Activated CD4-positive, alpha-beta memory T cell treated with anti-CD3 and anti-CD28 coated beads, Interleukin-2, amount 10 ng/mL, durations not matched to agents 7 days and 5 days (primary cell): ENCODE data around the gene AKNA. TPM values are rescaled to one million over a fixed set of nuclear protein-coding genes. Genes with fewer than 3 reads are reported as not detected.

Experiments
- CTCF ChIA-PET: fragments of 350-600 bp; sonication (Branson Sonifier 250); formaldehyde crosslinking; loops from one replicate; lab custom pipeline; 2021; ENCODE audit warnings: antibody characterized with exemption, inconsistent platforms; lab: Charles Lee
- POLR2A ChIA-PET: fragments of 350-600 bp; sonication (Branson Sonifier 250); formaldehyde crosslinking; loops from one replicate; lab custom pipeline; 2021; ENCODE audit warnings: antibody characterized with exemption; lab: Charles Lee
- DNase-seq: peaks from one replicate; pipeline ENCODE4 v3.0.0-alpha.2; 2020
- H3K27ac Mint-ChIP-seq: one replicate; pipeline ENCODE4 v1.8.0; 2021; ENCODE audit warnings: mild to moderate bottlenecking, mixed read lengths
- H3K27me3 Mint-ChIP-seq: one replicate; pipeline ENCODE4 v1.8.0; 2021; ENCODE audit warnings: mixed read lengths
- H3K36me3 Mint-ChIP-seq: one replicate; pipeline ENCODE4 v1.8.0; 2021; ENCODE audit warnings: low read depth, mixed read lengths
- H3K4me1 Mint-ChIP-seq: one replicate; pipeline ENCODE4 v1.8.0; 2021; ENCODE audit warnings: mixed read lengths
- H3K4me3 Mint-ChIP-seq: one replicate; pipeline ENCODE4 v1.8.0; 2021; ENCODE audit warnings: mild to moderate bottlenecking, mixed read lengths
- H3K9me3 Mint-ChIP-seq: one replicate; pipeline ENCODE4 v1.8.0; 2021; ENCODE audit warnings: mixed read lengths
- total RNA-seq, 2 experiments: library from RNA; stranded (reverse); gene quantifications; one replicate each; pipeline ENCODE4 v1.2.3, GENCODE V29; 2021

The AKNA gene
- total RNA-seq, 2 experiments from 2014 or later, result 350 to 355 TPM

DNA sequence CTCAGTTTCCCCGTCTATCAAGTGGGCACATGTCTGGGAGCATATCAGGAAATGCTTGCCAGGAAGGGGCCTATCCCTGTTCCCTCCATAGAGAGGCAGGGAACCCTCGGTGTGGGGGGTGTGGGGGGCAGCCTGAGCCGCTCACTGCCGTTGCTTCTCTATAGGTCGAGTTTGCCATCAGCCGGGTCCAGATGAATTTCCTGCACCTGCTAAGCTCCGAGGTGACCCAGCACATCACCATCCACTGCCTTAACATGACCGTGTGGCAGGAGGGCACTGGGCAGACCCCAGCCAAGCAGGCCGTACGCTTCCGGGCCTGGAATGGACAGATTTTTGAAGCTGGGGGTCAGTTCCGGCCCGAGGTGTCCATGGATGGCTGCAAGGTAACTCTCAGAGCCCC is 78.7 kb downstream of the AKNA start:
- no peaks in the 10 kb centered on the region for H3K9me3 Mint-ChIP-seq
- H3K27me3 Mint-ChIP-seq, result no peaks in the 10 kb centered on the region
- no peak overlapping the region for H3K27ac Mint-ChIP-seq
- DNase-seq, result peak; percentile 12
- ChIA-PET POLR2A (no interaction called here), CTCF (no interaction called here)
- H3K4me1 Mint-ChIP-seq, result no peaks in the 10 kb centered on the region
- H3K36me3 Mint-ChIP-seq, result no peaks in the 10 kb centered on the region
- H3K4me3 Mint-ChIP-seq, result no peak overlapping the region

DNA sequence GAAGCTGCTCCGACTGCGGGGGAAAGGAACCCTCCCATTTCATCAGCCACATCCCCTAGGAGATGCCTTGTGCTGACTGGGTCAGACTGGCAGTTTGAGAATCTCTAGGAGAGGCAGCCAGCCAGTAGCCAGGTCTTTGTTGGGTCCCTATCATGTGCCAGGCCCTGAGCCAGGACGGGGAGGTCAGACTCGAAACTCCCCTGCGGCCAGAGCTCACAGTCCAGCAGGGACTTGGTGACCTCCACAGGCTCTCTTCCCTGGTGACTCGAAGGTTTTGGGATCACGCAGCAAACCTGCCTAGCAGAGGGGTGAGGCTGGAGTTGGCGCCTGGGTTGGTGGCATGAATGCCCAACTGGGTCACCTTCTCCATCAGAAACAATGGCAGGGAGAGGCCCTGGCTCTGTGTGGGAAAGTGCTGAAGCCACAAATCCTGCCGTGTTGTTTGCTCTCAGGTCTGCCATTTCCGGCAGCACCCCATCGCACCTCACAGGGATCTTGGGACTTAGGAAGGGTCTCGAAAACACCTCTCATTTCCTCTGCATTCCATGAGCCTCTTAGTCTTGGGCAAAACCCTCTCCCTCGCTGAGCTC is 79.3 kb downstream of the AKNA start:
- no peaks in the 10 kb centered on the region for H3K36me3 Mint-ChIP-seq
- H3K4me1 Mint-ChIP-seq, result no peaks in the 10 kb centered on the region
- no peaks in the 10 kb centered on the region for H3K27me3 Mint-ChIP-seq
- no peaks in the 10 kb centered on the region for H3K9me3 Mint-ChIP-seq
- H3K4me3 Mint-ChIP-seq, result no peak overlapping the region
- H3K27ac Mint-ChIP-seq, result no peak overlapping the region
- ChIA-PET CTCF (no interaction called here), POLR2A (no interaction called here)
- DNase-seq, result peak; percentile 11

DNA sequence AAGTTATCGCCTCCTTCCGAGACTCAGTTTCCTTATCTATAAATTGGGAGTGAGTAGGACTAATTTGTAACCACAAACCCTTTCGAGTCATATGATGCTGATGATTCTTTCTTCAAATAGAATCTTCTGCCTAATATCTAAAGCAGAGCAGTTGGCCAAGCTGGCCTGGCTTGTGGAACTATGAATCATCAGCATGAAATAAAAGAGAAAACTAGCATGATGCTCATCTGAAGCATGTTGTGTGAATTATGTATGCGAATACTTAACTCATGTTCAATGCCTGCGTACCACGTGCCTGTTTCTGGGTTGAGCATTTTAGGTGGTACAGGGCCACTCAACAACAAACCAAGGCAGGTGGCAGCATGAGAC is 79.9 kb downstream of the AKNA start:
- no peak for DNase-seq
- H3K4me3 Mint-ChIP-seq, result no peak overlapping the region
- CTCF ChIA-PET, result no interaction called here
- no peak overlapping the region for H3K27ac Mint-ChIP-seq
- no peaks in the 10 kb centered on the region for H3K9me3 Mint-ChIP-seq
- H3K4me1 Mint-ChIP-seq, result no peaks in the 10 kb centered on the region
- no peaks in the 10 kb centered on the region for H3K36me3 Mint-ChIP-seq
- POLR2A ChIA-PET, result no interaction called here
- no peaks in the 10 kb centered on the region for H3K27me3 Mint-ChIP-seq

DNA sequence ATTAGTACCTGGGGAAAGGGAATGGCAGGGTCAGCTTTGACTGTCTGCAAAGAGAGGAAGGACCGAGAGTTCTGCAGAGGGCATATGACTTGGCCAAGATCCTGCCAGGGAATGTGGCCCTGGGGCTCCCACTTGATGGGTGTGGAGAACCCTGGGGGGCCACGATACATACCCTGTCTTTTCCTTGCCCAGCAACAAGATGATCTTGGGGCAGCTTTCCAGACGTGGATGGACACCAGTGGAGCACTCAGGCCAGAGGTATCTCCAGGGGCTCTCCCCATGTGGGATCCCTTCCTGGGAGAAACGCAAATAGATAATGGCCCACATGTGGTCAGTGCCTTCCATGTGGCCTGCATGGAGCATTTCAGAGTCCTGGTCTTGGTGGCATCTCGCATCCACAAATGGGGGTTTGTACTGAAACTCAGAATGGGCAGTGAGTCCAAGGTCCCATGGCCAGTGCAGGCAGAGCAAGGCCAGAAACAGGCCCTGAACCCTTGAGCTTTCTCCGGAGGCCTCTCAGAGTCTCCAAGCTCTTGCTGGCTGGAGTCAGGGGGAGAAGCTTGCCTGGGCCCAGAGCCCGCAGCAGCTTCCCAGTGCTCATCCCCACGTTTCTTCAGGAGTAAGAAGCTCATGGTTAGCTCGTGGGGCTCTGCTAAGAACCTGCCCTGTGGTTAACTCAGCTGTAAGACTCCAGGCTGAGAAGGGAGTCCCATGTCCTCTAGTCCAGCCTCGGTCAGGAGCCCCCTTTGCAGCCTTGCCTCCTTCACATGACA is 83.2 kb downstream of the AKNA start:
- ChIA-PET POLR2A (no interaction called here), CTCF (interaction anchor here (1.4 kb wide), 1 partner anchor 16 kb away, joined by 3 read pairs; no protein-coding TSS in a partner anchor)
- Mint-ChIP-seq H3K27me3 (no peaks in the 10 kb centered on the region), H3K9me3 (no peaks in the 10 kb centered on the region), H3K36me3 (no peaks in the 10 kb centered on the region), H3K4me1 (no peaks in the 10 kb centered on the region), H3K27ac (no peak overlapping the region), H3K4me3 (no peak overlapping the region)
- DNase-seq, result peak; percentile 14

DNA sequence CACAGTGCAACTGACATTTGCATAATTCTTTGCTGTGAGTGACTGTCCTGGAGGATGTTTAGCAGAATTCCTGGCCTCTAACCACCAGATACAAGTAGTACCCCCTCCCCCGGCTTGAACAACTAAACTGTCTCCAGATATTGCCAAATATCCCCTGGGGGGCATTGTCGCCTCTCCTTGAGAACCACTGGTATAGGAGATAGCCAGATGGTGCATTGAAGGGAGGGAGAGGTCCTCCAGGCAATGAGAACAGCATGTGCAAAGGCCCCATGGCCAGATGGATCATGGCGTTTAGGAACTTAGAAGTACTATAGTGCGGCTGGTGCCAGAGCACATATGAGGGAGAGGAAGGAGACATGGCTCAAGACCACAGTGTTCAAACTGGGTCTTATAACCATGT is 83.8 kb downstream of the AKNA start:
- H3K36me3 Mint-ChIP-seq, result no peaks in the 10 kb centered on the region
- no peak overlapping the region for H3K4me3 Mint-ChIP-seq
- POLR2A ChIA-PET, result no interaction called here
- no peaks in the 10 kb centered on the region for H3K27me3 Mint-ChIP-seq
- H3K27ac Mint-ChIP-seq, result no peak overlapping the region
- no peaks in the 10 kb centered on the region for H3K9me3 Mint-ChIP-seq
- peak; percentile 7 for DNase-seq
- CTCF ChIA-PET, result interaction anchor here (1.2 to 1.4 kb wide), 2 partner anchors 13 to 16 kb away, joined by 3 to 5 read pairs; no protein-coding TSS in a partner anchor
- H3K4me1 Mint-ChIP-seq, result no peaks in the 10 kb centered on the region

DNA sequence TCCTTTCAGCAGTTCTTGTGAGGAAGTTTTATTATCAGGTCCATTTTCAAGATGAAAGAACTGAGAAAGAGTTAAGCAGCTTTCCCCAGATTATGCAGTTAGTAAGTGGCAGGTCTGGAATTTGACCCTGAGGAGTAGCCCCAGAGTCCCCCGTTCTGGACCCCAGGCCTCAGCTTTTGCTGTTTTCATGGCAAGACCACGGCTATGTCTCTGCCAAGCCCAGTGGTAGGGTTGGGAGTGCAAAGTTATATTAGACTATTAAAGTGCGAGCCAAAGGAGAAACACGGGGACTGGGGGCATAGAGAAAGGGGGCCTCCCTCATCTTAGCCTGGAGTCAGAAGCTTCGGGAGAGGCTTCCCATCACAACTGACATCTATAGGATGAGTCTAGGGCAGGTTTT is 84.2 kb downstream of the AKNA start:
- H3K27ac Mint-ChIP-seq, result no peak overlapping the region
- POLR2A ChIA-PET, result no interaction called here
- H3K27me3 Mint-ChIP-seq, result no peaks in the 10 kb centered on the region
- H3K9me3 Mint-ChIP-seq, result no peaks in the 10 kb centered on the region
- DNase-seq, result peak; percentile 7
- H3K4me3 Mint-ChIP-seq, result no peak overlapping the region
- H3K4me1 Mint-ChIP-seq, result no peaks in the 10 kb centered on the region
- no peaks in the 10 kb centered on the region for H3K36me3 Mint-ChIP-seq
- CTCF ChIA-PET, result interaction anchor here (1.2 kb wide), 1 partner anchor 13 kb away, joined by 5 read pairs; no protein-coding TSS in a partner anchor

DNA sequence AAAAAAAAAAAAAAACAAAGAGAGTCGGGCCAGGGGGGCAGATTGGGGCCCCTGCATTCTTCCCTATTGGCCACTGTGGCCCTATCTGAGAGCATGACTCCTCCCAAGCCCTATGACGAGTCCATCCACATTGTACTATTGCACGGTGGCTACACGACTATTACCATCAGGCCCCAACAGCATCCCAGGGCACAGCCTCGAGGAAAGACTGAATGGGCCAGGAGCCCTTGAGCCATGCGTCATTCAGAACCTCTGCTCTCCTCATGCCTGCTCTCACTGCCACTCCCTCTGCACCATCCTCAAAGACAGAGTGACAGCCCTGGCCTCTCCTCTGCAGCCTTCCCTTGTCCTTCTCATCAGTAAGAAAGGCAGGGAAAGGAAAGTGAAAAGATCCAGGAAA is 85.1 kb downstream of the AKNA start:
- CTCF ChIA-PET, result no interaction called here
- H3K4me1 Mint-ChIP-seq, result no peaks in the 10 kb centered on the region
- H3K27ac Mint-ChIP-seq, result no peak overlapping the region
- POLR2A ChIA-PET, result no interaction called here
- H3K27me3 Mint-ChIP-seq, result no peaks in the 10 kb centered on the region
- no peaks in the 10 kb centered on the region for H3K9me3 Mint-ChIP-seq
- no peak overlapping the region for H3K4me3 Mint-ChIP-seq
- DNase-seq, result peak; percentile 8
- H3K36me3 Mint-ChIP-seq, result no peaks in the 10 kb centered on the region

DNA sequence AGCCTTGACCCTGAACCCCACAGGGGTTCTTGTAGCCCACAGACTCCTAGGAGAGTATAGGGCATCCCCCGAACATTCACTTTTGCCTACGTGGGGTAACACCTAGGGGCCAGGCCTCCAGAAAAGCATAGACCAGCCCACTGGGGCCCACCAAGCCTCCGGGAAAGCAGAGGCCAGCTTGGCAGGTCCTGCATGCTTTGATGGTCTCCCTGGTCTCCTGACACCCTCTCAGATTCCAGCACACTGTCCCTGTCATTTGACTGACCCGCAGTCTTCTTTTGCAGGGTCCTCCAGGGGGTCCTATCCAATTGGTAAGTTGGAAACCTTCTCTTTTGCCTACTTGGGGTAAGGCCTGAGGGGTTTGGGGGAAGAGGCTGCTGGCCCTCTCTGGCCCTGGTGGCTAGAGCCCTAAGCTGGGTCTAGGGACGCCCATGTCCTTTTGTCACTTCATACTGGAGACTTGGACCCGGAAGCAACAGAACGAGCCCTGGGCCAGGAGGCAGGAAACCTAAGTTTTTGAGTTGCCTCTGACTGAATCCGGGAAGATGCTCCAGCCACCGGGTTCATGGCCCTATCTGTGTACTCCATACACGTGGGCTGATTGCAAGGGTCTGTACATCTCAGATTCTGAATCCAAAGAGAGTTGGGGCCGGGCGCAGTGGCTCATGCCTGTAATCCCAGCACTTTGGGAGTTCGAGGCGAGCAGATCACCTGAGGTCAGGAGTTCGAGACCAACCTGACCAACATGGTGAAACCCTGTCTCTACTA is 85.8 kb downstream of the AKNA start:
- no peak overlapping the region for H3K4me3 Mint-ChIP-seq
- H3K27me3 Mint-ChIP-seq, result no peaks in the 10 kb centered on the region
- H3K4me1 Mint-ChIP-seq, result no peaks in the 10 kb centered on the region
- no peak overlapping the region for H3K27ac Mint-ChIP-seq
- ChIA-PET POLR2A (no interaction called here), CTCF (no interaction called here)
- DNase-seq, result peak; percentile 10
- H3K36me3 Mint-ChIP-seq, result no peaks in the 10 kb centered on the region
- no peaks in the 10 kb centered on the region for H3K9me3 Mint-ChIP-seq

DNA sequence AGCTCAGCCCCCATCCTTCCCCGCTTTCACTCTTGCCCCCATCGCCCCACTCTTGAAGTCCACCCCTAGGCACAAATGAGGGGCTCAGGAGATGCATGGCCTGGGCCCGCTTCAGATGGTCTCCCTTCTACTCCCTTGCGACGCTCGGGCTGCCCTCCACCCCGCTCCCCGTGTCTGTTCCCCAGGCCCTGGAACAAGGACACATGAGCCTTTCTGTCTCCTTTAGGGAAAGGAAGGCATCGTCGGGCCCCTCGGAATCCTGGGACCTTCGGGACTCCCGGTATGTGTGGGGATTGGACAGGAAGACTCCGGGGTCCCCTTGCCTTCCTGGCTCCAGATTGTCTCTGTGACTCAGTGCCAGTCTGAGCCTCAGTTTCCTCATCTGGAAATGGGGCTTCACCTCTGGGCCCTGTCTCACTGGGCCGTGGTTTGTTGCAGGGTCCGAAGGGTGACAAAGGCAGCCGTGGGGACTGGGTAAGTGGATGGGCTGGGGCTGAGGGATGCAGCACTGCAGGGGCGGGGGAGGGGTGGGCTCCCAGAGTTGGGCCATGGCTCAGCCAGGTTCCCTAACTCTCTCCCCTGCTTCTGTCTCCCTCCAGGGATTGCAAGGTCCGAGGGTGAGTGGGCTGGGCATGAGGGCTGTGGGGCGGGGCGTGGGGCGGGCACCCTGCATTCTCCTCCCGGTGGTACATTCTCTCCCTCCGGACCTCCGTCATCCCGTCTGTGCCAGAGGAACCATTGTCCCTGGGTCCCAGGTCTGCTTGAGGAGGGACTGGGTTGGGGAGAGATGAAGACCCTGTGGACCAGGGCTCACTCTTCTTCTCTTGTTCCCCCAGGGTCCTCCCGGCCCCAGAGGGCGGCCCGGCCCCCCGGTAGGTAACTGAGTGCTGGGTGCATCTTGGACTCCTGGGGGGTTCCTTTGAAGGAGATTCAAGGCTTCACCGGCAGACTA is 86.7 kb downstream of the AKNA start:
- Mint-ChIP-seq H3K36me3 (no peaks in the 10 kb centered on the region), H3K27ac (no peak overlapping the region), H3K4me1 (no peaks in the 10 kb centered on the region), H3K9me3 (peaks cover under 1% of the 10 kb centered on the region), H3K27me3 (peaks cover 2% of the 10 kb centered on the region), H3K4me3 (no peak overlapping the region)
- no peak for DNase-seq
- POLR2A ChIA-PET, result no interaction called here
- CTCF ChIA-PET, result no interaction called here

DNA sequence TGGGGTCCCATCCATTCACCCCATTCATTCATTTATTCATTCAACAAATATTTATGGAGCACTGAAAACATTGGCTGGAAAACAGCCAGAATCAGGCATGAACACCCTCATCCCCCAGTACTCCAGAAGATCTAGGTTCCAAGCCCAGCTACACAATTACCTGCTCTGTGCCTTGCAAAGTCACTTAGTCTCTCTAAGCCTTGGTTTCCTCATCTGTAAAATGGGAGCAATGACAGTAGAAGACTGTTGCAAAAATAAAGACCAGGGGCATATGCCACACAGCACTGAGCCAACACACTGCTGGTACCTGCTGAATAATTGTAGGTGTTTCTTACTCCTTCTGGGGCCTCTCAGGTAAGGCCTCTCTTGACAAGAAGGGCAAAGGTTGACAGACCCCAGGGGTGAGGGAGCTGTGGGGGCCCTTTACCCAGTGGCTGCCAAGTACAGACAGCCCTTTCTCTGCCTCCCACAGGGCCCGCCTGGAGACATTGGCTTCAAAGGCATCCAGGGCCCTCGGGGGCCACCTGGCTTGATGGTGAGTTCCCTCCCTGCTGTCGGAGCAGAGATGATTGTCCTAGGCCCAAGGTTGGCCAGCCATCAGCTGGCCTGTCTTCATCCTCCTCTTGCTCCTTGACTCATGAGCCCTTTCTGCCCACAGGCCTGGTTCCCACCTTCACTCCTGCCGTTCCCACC is 87.5 kb downstream of the AKNA start:
- Mint-ChIP-seq H3K4me3 (no peak overlapping the region), H3K27me3 (peaks cover 2% of the 10 kb centered on the region), H3K36me3 (no peaks in the 10 kb centered on the region), H3K27ac (no peak overlapping the region), H3K4me1 (no peaks in the 10 kb centered on the region), H3K9me3 (peaks cover 4% of the 10 kb centered on the region)
- ChIA-PET POLR2A (no interaction called here), CTCF (interaction anchor here (1.6 kb wide), 1 partner anchor 10 kb away, joined by 6 read pairs; no protein-coding TSS in a partner anchor)
- peak; percentile 14 for DNase-seq

DNA sequence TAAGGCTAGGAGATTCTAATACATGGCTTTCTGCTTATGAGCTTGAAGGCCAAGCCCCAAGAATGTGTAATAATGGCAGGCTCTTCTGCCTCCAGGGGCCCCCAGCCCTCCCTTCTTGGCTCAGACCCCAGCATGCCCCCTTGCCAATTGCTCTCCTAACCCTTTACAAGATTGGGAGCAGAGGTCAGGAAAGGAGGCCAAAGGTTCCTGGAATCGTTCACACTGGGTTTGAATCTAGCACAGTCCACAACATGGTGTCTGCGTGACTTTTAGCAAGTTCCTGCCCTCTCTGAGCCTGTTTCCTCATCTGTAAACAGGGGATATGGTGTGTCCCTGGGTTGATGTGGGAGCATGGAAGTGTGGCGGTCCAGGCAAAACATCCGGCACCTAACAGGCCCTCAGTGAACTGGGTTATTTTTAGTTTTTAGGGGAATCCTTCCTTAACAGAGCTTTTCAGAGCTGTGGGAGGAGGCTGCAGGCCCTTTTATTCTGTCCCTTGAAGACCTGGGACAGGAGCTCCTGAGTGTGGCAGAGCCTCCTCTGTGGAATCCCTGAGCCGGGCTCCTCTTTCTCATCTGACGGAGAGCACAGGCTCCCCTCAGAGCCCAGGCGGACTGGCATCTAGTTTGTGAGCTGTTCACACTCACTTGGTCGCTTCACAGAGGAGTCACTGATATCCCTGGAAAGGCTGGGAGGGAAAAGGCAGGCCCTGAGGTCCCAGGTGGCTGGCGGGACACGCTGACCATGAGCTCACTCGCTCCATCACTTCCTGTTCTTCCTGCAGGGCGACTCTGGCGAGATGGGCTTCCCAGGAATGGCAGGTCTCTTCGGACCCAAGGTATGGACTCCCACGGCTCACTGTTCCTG is 88.3 kb downstream of the AKNA start:
- peak; percentile 12 for DNase-seq
- no peak overlapping the region for H3K4me3 Mint-ChIP-seq
- H3K36me3 Mint-ChIP-seq, result no peaks in the 10 kb centered on the region
- H3K27ac Mint-ChIP-seq, result no peak overlapping the region
- ChIA-PET POLR2A (no interaction called here), CTCF (interaction anchor here (1.3 to 1.6 kb wide), 2 partner anchors 9 to 217 kb away, joined by 3 to 6 read pairs; no protein-coding TSS in a partner anchor)
- H3K4me1 Mint-ChIP-seq, result no peaks in the 10 kb centered on the region
- H3K9me3 Mint-ChIP-seq, result peaks cover 12% of the 10 kb centered on the region
- H3K27me3 Mint-ChIP-seq, result peaks cover 2% of the 10 kb centered on the region
